CD14-positive monocyte (primary cell): ENCODE results near the gene ANKRD44. TPM values are rescaled to one million over a fixed set of nuclear protein-coding genes. Genes with fewer than 3 reads are reported as not detected.

Experiments
- DNase-seq, 3 donors: peaks; one replicate each; pipeline ENCODE4 v3.0.0-alpha.2; 2011 to 2022
- H2AFZ ChIP-seq: 2 replicates; pipeline ENCODE4 v1.6.0; 2012; ENCODE audit warnings: mild to moderate bottlenecking, low read depth, low read length, inconsistent platforms; ENCODE audit not compliant: insufficient read depth, poor library complexity, severe bottlenecking
- H3K27ac ChIP-seq, 2 donors: 1 replicate in 1 of 2; 2 replicates in 1 of 2; pipeline ENCODE4 v1.5.1; 2012 to 2013; ENCODE audit warnings: low read length in 2 of 2, control low read depth in 1 of 2, inconsistent platforms in 1 of 2, low read depth in 1 of 2, mild to moderate bottlenecking in 1 of 2
- H3K27me3 ChIP-seq, 2 donors: one replicate each; pipeline versions ENCODE4 v1.6.0 to v1.6.1; 2011 to 2013; ENCODE audit warnings: low read length in 2 of 2; ENCODE audit not compliant: control insufficient read depth in 2 of 2, insufficient read depth in 2 of 2
- H3K36me3 ChIP-seq, 2 donors: replicated peaks in 1 of 2; 1 replicate in 1 of 2; 2 replicates in 1 of 2; pipeline versions ENCODE4 v1.5.1 to v1.6.1; 2012 to 2013; ENCODE audit warnings: low read length in 2 of 2, control low read depth in 1 of 2, inconsistent platforms in 1 of 2, mild to moderate bottlenecking in 1 of 2; ENCODE audit not compliant: insufficient read depth in 2 of 2, control insufficient read depth in 1 of 2
- H3K4me1 ChIP-seq, 2 donors: 1 replicate in 1 of 2; 2 replicates in 1 of 2; pipeline versions ENCODE4 v1.5.1 to v1.6.1; 2012 to 2013; ENCODE audit warnings: low read length in 2 of 2, control low read depth in 1 of 2, inconsistent platforms in 1 of 2, mild to moderate bottlenecking in 1 of 2, moderate library complexity in 1 of 2; ENCODE audit not compliant: insufficient read depth in 2 of 2, control insufficient read depth in 1 of 2
- H3K4me2 ChIP-seq: replicated peaks from 2 replicates; pipeline ENCODE3; 2012; ENCODE audit warnings: low read length, moderate library complexity, mild to moderate bottlenecking; ENCODE audit not compliant: poor library complexity, severe bottlenecking; ENCODE audit errors: extremely low read depth
- H3K4me3 ChIP-seq, 3 experiments: fragments of 200-600 bp in 1 of 3; sonication (generic) in 1 of 3; replicated peaks in 1 of 3; 1 replicate in 2 of 3; 2 replicates in 1 of 3; pipeline ENCODE4 v1.5.1; 2011 to 2013; ENCODE audit warnings: low read length in 3 of 3, mild to moderate bottlenecking in 3 of 3, control low read depth in 2 of 3, low read depth in 2 of 3, inconsistent platforms in 1 of 3, moderate library complexity in 1 of 3
- H3K79me2 ChIP-seq: 2 replicates; pipeline ENCODE4 v1.6.0; 2012; ENCODE audit warnings: mild to moderate bottlenecking, control low read depth, inconsistent platforms, low read length, moderate library complexity; ENCODE audit not compliant: insufficient read depth
- H3K9ac ChIP-seq: 2 replicates; pipeline ENCODE4 v1.6.0; 2017; ENCODE audit warnings: low read length, mild to moderate bottlenecking; ENCODE audit not compliant: insufficient read depth, poor library complexity, severe bottlenecking
- H3K9me3 ChIP-seq, 2 donors: replicated peaks in 1 of 2; 1 replicate in 1 of 2; 2 replicates in 1 of 2; pipeline versions ENCODE4 v1.5.1 to v1.6.1; 2012 to 2013; ENCODE audit warnings: low read length in 2 of 2, control low read depth in 1 of 2; ENCODE audit not compliant: control insufficient read depth in 1 of 2, insufficient read depth in 1 of 2
- H4K20me1 ChIP-seq: 2 replicates; pipeline ENCODE4 v1.6.0; 2012; ENCODE audit warnings: mild to moderate bottlenecking, low read length, control low read depth, moderate library complexity; ENCODE audit not compliant: insufficient read depth
- H3K27ac Mint-ChIP-seq, 7 donors: one replicate each; pipeline ENCODE4 v1.8.0; 2020; ENCODE audit warnings: mild to moderate bottlenecking in 7 of 7, mixed read lengths in 7 of 7, moderate library complexity in 6 of 7, inconsistent platforms in 2 of 7
- H3K27me3 Mint-ChIP-seq, 3 donors: one replicate each; pipeline ENCODE4 v1.8.0; 2021 to 2022; ENCODE audit warnings: low read depth in 3 of 3, mild to moderate bottlenecking in 3 of 3, mixed read lengths in 3 of 3, moderate library complexity in 3 of 3, inconsistent platforms in 1 of 3
- H3K36me3 Mint-ChIP-seq, 2 donors: one replicate each; pipeline ENCODE4 v1.8.0; 2020; ENCODE audit warnings: mixed read lengths in 2 of 2, inconsistent platforms in 1 of 2, mild to moderate bottlenecking in 1 of 2
- H3K4me1 Mint-ChIP-seq: one replicate; pipeline ENCODE4 v1.8.0; 2020; ENCODE audit warnings: mild to moderate bottlenecking, mixed read lengths
- H3K4me3 Mint-ChIP-seq, 2 donors: one replicate each; pipeline ENCODE4 v1.8.0; 2020; ENCODE audit warnings: mild to moderate bottlenecking in 2 of 2, mixed read lengths in 2 of 2, moderate library complexity in 1 of 2
- H3K9me3 Mint-ChIP-seq, 7 donors: one replicate each; pipeline ENCODE4 v1.8.0; 2020 to 2022; ENCODE audit warnings: mixed read lengths in 7 of 7, mild to moderate bottlenecking in 6 of 7, moderate library complexity in 6 of 7, inconsistent platforms in 2 of 7
- WGBS: methylation state at CpG from one replicate; pipeline ENCODE4 v1.1.5; 2013; ENCODE audit warnings: missing lambda C conversion rate; ENCODE audit not compliant: insufficient coverage; 5-methylcytosine and 5-hydroxymethylcytosine counted together
- intact Hi-C, 2 donors: fragments of 100-400 bp; cut with micrococcal nuclease; formaldehyde crosslinking; loops; one replicate each; pipeline versions ENCODE4 v1.15.0 to v1.15.1; 2023
- polyA plus RNA-seq, 3 donors: library from polyadenylated mRNA; depleted of rRNA in 1 of 3; unstranded in 2 of 3; stranded (reverse) in 1 of 3; fragments of 300-500 nt in 2 of 3; fragments of >200 nt in 1 of 3; fragmentation: Illumina TruSeq in 2 of 3; gene quantifications; 1 replicate in 2 of 3; 2 replicates in 1 of 3; pipeline ENCODE4 v1.2.3, GENCODE V29; 2012 to 2021
- TF ChIP-seq, protein P1 (sequence below): fragments of 200-600 bp; IDR thresholded peaks from one replicate; pipeline ENCODE4 v1.8.0; 2022; ENCODE audit warnings: antibody characterized with exemption, mild to moderate bottlenecking

Gene ANKRD44
- polyA plus RNA-seq, 3 donors: 55.7 to 91.9 (median 64.9) TPM

DNA sequence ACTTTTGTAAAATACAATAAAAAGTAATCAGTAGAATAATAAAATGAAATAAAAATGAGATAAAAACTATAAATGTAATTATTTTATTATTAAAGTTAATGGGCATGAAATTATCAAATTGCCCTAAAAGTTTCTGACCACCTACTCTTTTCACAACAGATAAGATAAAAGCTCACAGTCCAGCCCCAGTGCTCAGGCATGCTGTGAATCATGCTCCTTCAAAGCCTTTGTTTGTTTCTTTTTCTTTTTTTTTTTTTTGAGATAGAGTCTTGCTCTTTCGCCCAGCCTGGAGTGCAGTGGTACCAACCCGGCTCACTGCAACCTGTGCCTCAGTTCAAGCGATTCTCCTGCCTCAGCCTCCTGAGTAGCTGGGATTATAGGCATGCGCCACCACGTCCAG is 181.7 kb downstream of the ANKRD44 start:
- no peaks in the 10 kb centered on the region for H3K9me3 Mint-ChIP-seq
- Histone ChIP-seq H3K9ac (no peak overlapping the region), H3K79me2 (peaks cover 35% of the 10 kb centered on the region), H3K4me2 (no peak overlapping the region), H3K27me3 (no peaks in the 10 kb centered on the region), H3K4me3 (no peak overlapping the region), H3K36me3 (peaks cover 26 to 55% of the 10 kb centered on the region in 2 donors), H3K4me1 (no peaks in the 10 kb centered on the region), H3K9me3 (no peaks in the 10 kb centered on the region), H4K20me1 (peaks cover 81% of the 10 kb centered on the region), H3K27ac (no peak overlapping the region), H2AFZ (no peak overlapping the region)
- no peaks in the 10 kb centered on the region for H3K27me3 Mint-ChIP-seq
- H3K4me1 Mint-ChIP-seq: peaks cover 4% of the 10 kb centered on the region
- TF ChIP-seq, protein P1, sequence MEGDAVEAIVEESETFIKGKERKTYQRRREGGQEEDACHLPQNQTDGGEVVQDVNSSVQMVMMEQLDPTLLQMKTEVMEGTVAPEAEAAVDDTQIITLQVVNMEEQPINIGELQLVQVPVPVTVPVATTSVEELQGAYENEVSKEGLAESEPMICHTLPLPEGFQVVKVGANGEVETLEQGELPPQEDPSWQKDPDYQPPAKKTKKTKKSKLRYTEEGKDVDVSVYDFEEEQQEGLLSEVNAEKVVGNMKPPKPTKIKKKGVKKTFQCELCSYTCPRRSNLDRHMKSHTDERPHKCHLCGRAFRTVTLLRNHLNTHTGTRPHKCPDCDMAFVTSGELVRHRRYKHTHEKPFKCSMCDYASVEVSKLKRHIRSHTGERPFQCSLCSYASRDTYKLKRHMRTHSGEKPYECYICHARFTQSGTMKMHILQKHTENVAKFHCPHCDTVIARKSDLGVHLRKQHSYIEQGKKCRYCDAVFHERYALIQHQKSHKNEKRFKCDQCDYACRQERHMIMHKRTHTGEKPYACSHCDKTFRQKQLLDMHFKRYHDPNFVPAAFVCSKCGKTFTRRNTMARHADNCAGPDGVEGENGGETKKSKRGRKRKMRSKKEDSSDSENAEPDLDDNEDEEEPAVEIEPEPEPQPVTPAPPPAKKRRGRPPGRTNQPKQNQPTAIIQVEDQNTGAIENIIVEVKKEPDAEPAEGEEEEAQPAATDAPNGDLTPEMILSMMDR: no peak
- WGBS: 94% methylated on average over 5 of the region's 5 CpGs
- intact Hi-C loops: no loop called here
- no peak overlapping the region for H3K27ac Mint-ChIP-seq
- no peak overlapping the region for H3K4me3 Mint-ChIP-seq
- H3K36me3 Mint-ChIP-seq: peaks cover 55 to 56% of the 10 kb centered on the region in 2 donors
- DNase-seq: no peak

DNA sequence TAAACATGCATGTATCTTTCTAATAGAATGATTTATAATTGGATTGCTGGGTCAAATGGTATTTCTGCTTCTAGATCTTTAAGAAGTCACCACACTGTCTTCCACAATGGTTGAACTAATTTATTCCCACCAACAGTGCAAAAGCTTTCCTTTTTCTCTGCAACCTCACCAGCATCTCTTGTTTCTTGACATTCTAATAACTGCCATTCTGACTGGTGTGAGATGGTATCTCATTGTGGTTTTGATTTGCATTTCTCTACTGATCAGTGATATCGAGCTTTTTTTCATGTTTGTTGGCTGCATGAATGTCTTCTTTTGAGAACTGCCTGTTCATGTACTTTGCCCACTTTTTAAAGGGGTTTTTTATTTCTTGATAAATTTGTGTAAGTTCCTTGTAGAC is 182.5 kb downstream of the ANKRD44 start:
- Histone ChIP-seq H3K4me3 (no peak overlapping the region), H2AFZ (no peak overlapping the region), H3K79me2 (peaks cover 33% of the 10 kb centered on the region), H3K4me1 (no peaks in the 10 kb centered on the region), H3K4me2 (no peak overlapping the region), H3K27me3 (no peaks in the 10 kb centered on the region), H3K9ac (no peak overlapping the region), H3K36me3 (peaks cover 29 to 58% of the 10 kb centered on the region in 2 donors), H3K27ac (no peak overlapping the region), H4K20me1 (peaks cover 80% of the 10 kb centered on the region), H3K9me3 (no peaks in the 10 kb centered on the region)
- Mint-ChIP-seq H3K27me3 (no peaks in the 10 kb centered on the region), H3K27ac (peak overlapping the region in 1 of 7 donors; percentile 50), H3K4me3 (no peak overlapping the region), H3K9me3 (no peaks in the 10 kb centered on the region), H3K4me1 (peaks cover 4% of the 10 kb centered on the region), H3K36me3 (peaks cover 56 to 57% of the 10 kb centered on the region in 2 donors)
- no peak for DNase-seq
- TF ChIP-seq, protein P1: no peak
- intact Hi-C loops: no loop called here
- 86% methylated on average over 1 of the region's 1 CpG for WGBS
